ENCODE measurements around the gene ARRDC3.
"Not testable (repeated sequence)": the region's sequence is repeated elsewhere in the genome, so short reads cannot be mapped to it uniquely, and the experiment has no call there.

ARRDC3 gene

DNA sequence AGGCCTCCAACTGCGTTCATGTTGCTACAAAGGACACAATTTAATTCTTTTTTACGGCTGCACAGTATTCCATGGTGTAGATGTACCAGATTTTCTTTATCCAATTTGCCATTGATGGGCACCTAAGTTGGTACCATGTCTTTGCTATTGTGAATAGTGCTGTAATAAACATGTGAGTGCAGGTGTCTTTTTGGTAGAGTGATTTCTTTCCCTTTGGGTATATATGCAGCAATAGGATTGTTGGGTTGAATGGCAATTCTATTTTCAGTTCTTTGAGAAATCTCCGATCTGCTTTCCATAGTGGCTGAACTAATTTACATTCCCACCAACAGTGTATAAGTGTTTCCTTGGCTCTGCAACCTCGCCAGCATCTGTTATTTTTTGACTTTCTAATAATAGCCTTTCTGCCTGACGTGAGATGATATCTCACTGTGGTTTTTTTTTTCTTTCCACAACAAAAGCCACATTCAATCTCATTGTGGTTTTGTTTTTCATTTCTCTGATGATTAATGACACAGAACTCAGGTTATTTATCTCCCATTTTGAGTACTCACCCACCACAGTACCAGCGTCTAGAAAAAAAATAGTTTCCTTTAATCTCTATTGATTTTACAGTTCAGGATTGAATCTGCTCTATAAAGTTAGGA lies 21.9 kb downstream of the ARRDC3 start:
- no peak overlapping the region for H3K4me3 ChIP-seq (ENCODE audit: low read depth, low read length)

DNA sequence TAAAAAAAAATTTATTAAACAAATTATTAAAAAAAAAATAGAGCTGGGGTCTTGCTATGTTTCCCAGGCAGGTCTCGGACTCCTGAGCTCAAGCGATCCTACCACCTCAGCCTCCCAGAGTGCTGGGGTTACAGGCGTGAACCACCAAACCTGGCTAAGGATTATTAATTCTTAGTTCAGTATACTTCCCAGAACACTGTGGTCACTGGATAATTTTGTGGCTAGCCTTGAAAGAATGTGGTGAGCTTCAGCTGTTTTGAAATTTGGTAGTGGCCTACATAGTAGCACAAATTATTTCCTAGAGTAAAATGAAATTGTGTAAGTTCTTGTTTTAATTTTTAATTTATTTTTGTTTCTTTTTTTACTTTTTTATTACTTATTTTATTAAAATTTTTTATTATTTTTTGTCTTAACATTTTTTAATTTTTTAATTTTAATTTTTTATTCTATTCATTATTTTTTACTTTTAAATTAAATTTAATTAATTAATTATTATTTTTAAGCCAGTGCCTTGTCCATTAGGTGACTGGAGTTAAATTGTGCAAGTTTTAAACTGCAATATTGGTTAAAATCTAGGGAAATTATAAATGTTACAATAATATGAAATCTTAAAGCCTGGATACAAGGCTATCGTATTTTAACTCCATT lies 23.0 kb downstream of the ARRDC3 start:
- H3K4me3 ChIP-seq (ENCODE audit: low read depth, low read length): no peak overlapping the region

DNA sequence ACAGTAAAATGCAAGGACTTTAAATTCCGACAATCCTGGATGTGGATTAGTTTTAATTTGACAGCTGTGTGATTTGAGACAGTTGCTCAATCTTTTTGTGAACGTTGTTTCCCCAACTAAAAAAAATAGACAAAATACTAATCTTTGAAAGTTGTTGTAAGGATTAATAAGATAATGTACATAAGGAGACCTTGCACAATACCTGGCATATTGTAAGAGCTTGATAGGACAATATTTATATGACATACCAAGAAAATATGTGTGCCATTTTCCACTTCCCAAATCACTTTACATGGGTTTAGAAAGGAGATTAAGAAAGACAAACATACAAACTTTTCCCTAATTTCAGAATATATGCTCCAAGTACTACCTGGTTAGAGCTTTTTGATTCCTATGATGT lies 25.3 kb downstream of the ARRDC3 start:
- no peak overlapping the region for H3K4me3 ChIP-seq (ENCODE audit: low read depth, low read length)

DNA sequence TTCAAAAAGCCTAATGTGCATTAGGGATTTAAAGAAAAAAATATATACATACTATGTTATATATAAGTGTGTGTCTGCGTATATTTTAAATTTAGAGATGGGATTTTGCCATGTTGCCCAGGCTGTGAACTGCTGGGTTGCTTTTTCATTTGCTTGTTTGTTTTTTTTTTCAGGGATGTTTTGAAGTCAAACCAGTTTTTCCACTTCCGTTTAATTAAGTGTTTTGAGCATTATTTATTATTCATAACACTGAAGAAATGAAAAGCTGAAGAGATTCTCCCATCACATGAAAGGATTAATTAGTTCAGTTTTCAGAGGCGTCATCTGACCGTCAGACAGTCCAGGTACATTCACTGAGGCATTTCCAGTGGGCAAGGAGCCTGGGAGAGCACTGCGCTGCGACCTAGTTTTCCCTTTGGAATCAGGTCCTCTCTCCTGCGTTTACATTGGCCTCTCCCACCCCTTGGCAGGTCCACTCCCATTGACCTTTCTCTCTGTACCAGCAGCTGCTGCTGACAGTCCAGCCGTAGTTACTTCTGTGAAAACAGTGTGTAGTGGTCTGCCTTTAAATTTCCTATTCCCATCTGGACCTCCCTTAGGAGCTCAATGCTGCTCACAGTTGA lies 26.0 kb downstream of the ARRDC3 start:
- no peak overlapping the region for H3K4me3 ChIP-seq (ENCODE audit: low read depth, low read length)

DNA sequence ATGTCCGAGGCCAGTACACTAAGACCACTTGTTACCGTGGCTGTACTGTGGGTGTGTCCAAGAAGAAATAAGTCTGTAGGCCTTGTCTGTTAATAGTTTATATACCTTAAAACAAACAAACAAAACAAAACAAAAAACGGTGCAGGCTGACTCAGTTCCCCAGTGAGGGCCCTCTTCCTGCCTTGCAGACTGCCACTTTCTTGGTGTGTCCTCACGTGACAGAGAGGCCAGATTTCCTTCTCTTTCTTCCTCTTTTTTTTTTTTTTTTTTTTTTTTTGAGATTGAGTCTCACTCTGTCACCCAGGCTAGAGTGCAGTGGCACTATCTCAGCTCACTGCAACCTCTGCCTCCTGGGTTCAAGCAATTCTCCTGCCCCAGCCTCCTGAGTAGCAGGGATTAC lies 28.2 kb downstream of the ARRDC3 start:
- not testable (repeated sequence) for H3K4me3 ChIP-seq (ENCODE audit: low read depth, low read length)

DNA sequence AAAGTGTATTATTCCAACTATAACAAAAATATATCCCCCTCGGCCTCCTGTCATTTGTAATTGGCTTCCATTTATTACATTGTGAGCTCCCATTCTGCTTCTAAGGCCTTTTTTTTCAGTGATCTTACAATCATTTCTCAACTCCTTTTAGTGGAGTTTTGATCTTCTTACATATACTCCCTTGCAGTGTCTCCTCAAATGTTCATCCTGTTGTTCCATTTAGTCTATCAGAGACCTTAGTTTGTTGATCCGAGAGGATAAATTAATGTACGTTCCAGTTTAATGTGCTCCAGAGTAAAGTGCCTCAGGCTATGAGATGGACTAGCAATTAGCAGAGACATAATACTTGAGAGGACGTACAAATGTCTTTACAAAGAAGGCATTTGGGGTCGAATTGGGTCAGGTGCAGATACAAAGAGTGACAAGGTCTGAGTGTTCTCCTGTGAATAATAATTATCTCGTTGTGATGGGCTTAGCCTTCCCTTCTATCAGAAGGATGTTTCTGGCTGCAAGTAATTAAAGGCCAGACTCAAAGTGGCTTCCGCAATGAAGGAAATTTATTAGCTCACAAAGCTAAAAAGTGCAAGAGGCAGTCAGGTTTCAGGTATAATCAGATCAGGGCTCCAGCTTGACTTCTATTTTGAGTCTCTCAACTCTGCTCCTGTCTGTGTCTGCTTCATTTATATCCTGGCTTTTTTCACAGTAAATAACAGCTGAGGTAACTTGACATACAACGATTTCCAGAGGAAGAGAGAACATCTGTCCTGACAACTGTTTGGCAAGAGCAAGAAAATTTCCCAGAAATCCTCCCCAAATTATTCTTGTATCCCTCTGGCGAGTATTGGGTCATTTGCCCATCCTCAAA lies 30.1 kb downstream of the ARRDC3 start:
- H3K4me3 ChIP-seq (ENCODE audit: low read depth, low read length): no peak overlapping the region

DNA sequence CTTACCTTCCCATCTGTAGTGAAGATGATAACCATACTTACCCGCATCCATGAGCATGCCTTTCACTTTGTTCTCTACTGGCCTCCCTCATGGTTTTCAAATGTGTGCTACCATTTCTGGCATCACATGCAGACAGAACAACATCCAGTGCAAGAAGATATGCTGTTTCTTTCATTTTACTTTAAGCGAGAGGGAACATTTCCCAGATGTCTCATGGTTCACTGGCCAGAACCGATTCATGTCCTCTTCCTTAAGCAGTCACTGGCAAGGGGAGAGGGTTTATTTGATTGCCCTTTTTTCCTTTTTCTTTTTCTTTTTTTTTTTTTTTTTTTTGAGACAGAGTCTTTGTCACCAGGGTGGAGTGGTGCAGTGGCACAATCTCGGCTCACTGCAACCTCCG lies 37.7 kb downstream of the ARRDC3 start:
- H3K4me3 ChIP-seq (ENCODE audit: low read depth, low read length): no peak overlapping the region

DNA sequence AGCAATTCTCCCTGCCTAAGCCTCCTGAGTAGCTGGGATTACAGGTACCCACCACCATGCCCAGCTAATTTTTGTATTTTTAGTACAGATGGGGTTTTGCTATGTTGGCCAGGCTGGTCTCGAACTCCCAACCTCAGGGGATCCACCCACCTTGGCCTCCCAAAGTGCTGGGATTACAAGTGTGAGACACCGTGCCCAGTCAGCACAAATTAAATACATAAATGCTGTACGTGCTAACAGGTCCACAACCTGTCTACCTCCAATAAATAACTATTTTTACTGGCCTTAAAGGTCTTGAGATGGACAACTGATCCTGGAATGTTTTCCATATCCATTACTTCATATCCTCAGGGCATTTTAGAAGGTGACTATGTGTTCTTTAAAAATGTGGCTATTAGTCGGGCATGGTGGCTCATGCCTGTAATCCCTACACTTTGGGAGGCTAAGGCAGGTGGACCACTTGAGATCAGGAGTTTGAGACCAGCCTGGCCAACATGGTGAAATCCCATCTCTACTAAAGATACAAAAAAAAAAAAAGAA lies 38.4 kb downstream of the ARRDC3 start:
- H3K4me3 ChIP-seq (ENCODE audit: low read depth, low read length): not testable (repeated sequence)

DNA sequence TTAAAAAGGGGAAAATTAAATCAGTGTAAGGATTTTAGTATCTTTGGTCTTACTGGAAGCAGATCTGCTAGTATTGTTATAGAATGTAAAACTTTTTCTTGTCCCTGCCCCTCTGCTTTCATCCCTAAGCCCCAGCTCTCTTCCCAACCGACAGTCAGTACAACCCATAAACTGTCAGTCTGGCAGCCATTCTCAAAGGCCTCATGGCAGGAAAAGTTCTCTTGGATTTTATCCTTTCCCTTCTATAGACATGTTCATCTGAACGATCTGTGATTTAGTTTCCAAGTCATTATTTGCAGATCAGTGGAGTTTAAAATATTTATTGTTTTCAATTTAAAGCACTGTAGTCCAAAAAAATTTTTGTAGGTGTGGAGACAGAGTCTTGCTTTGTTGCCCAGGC lies 39.2 kb downstream of the ARRDC3 start:
- H3K4me3 ChIP-seq (ENCODE audit: low read depth, low read length): no peak overlapping the region

DNA sequence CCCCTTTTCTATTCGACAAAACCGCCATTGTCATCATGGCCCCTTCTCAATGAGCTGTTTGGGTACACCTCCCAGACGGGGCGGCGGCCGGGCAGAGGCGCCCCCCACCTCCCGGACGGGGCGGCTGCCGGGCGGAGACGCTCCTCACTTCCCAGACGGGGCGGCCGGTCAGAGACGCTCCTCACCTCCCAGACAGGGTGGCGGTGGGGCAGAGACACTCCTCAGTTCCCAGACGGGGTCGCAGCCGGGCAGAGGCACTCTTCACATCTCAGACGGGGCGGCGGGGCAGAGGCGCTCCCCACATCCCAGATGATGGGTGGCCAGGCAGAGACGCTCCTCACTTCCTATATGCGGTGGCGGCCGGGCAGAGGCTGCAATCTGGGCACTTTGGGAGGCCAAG lies 40.2 kb downstream of the ARRDC3 start:
- H3K4me3 ChIP-seq (ENCODE audit: low read depth, low read length): not testable (repeated sequence)

DNA sequence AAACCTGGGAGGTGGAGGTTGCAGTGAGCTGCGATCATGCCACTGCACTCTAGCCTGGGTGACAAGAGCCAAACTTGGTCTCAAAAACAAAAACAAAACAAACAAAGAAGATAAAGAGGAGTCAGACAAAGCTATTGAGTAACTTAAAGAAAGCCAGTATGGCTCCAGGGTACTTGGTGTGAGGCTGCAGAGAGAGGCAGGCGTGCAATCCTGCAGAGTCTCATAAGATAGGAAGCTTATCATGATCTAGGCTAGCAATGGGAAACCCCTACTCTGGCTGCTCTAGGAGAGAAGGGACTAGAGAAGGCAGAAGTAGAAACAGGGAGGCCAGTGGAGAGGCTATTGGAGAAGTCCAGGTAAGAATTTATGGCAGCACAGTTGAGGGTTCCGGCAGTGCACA lies 42.0 kb downstream of the ARRDC3 start:
- H3K4me3 ChIP-seq (ENCODE audit: low read depth, low read length): no peak overlapping the region

DNA sequence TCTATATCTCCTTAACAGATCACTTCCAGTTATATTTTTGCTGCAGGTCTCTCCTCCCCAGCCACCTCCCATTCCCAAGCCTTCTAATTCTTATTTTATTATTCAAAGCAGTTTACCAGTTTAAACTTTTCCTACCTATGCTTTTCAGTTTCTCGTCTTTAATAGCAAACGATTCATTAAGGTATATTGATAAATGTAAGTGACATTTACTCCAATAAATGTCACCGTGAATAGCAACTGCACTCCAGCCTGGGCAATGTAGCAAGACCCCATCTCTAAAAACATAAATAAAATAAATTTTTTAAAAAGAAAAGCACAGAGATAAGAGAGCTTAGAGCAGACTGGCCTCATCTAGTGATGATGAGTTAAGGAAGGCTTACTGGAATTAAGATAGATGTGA lies 42.6 kb downstream of the ARRDC3 start:
- H3K4me3 ChIP-seq (ENCODE audit: low read depth, low read length): no peak overlapping the region

DNA sequence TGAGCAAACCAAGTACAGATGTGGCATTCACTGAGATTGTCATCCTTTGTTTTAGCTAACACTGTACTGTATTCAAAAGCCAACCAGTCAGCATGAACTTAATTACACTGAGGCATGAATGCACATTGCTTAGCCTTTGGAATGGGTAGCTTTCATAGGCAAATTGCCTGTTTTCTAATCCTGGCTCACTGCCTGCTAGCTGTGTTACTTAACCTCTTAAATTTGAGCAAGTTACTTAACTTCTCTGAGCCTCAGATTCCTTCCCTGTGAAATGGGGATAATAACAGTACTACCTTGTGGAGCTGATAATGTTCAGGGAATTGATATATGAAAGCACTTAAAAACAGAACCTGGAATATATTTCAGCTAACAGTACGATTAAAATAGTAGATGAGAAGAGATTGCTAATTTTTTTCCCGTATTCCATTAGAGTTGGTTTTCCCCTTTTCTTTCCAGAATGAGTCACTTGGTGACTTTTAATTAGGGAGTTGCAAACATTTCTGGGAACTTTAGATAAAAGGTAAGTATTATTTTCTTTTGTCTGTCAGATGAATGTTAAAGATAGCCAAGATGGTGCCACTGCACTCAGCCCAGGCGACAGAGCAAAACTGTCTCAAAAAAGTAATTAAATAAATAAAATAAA lies 43.9 kb downstream of the ARRDC3 start:
- no peak overlapping the region for H3K4me3 ChIP-seq (ENCODE audit: low read depth, low read length)

DNA sequence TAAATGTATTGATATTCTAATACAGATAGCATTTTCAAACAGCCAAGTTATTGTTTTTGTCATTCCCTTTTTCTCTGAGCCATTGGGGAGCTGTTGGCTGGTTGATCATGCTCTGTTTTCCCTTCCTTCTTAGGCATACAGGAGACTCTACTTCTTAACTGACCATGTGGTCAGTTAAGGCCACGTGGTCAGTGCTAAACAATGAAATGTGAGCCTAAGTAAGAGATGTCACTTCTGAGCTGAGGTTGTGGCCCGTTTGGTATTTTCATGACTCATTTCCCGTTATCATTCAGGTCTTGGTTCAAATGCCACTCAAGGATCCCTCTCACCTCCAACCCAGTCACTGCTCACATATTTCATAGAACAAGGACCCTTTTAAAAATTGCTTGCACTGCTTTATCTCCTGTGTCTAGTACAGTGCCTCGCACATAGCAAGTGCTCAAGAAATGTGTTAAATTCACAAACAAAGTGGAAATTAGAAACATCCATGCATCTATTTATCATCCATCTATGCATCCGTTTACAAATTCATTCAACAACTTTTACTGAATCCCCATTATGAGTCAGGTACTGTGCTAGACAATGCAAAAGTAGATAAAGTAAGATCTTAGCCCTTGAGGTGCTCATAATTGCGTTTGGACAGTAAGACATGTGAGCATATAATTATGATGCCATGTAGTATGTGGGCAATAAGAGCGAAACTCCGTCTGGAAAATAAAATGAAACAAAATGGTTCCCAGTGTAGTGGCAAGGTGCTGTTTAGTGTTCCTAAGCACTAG lies 50.7 kb downstream of the ARRDC3 start:
- H3K4me3 ChIP-seq (ENCODE audit: low read depth, low read length): no peak overlapping the region

DNA sequence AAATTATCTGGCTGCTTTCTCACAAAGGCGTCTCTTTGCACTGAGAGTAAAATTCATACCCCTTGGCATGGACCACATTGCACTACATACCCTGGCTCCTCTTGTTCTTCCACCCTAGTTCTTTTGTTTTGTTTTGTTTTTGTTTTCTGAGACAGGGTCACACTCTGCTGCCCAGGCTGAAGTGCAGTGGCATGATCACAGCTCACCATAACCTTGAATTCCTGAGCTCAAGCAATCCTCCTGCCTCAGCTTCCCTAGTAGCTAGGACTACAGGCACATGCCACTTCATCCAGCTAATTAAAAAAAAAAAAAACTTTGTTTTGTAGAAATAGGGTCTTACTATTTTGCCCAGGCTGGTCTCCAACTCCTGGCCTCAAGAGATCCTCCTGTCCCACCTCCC lies 51.4 kb downstream of the ARRDC3 start:
- H3K4me3 ChIP-seq (ENCODE audit: low read depth, low read length): no peak overlapping the region

DNA sequence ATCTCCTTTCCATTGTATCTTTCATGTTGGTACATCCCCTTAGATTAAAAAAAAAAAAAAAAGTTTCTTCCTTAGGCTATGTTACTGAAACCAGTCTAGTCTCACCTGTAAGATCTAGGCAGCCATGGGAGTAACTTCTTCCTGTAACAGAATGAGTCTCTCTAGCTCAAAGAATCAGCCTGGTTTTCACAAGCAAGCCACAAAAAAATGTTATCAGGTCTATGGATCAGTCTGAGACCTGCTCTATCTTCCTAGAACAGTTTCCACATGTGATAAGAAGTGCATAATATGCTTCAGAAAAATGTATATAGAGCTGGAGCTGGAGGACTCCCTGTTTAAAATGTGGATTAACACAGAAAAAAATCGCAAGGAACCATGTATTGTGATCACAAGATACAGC lies 53.8 kb downstream of the ARRDC3 start:
- no peak overlapping the region for H3K4me3 ChIP-seq (ENCODE audit: low read depth, low read length)

DNA sequence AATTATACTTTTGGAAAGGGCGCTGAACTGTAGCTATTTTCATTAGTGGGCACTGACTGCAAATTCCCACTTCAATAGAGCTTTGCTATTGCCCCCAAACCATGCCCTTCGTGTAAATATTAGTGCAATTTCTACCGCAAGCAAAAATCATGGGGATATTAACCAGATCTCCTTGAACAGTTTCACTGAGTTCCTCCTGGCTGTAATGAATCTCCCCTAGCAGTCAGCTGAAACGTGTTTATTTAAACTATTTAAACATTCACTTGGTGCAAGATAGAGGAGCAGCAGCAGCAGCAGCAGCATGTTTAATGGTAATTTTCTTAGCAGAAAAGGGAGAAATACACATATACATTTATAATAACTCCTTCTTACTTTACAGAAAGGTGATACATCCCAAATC lies 54.4 kb downstream of the ARRDC3 start:
- H3K4me3 ChIP-seq (ENCODE audit: low read depth, low read length): no peak overlapping the region

DNA sequence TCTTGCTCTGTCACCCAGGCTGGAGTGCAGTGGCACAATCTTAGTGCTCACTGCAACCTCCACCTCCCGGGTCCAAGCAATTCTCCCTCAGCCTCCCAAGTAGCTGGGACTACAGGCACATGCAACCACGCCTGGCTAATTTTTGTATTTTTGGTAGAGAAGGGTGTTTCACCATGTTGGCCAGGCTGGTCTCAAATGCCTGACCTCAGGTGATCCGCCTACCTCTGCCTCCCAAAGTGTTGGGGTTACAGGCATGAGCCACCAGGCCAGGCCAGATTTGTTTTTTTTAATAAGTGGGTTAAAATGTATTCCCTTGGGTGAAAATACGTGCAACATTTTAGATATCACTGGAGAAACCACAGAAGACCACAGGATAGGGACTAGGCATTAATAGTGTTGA lies 60.1 kb downstream of the ARRDC3 start:
- H3K4me3 ChIP-seq (ENCODE audit: low read depth, low read length): not testable (repeated sequence)

DNA sequence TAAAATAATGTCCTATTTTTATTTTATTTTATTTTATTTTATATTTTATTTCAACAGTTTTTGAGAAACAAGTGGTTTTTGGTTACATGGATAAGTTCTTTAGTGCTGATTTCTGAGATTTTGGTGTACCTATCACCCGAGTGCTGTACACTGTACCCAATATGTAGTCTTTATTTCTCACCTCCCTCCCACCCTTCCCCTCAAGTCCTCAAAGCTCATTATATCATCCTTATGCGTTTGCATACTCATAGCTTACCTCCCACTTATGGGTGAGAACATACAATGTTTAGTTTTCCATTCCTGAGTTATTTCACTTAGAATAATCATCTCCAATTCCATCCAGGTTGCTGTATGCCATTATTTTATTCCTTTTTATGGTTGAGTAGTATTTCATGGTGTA lies 63.5 kb downstream of the ARRDC3 start:
- no peak overlapping the region for H3K4me3 ChIP-seq (ENCODE audit: low read depth, low read length)

DNA sequence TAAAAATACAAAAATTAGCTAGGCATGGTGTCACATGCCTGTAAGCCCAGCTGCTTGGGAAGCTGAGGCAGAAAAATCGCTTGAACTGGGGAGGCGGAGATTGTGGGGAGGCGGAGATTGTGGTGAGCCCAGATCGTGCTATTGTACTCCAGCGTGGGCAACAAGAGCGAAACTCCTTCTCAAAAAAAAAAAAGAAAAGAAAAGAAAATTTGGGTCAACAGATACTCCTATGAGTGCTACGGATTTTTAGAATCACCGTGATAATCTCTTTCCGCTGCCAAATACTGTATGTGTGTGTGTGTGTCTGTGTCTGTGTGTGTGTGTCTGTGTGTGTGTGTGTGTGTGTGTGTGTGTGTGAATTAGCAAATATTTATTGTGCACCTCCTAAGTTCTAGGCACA lies 64.4 kb downstream of the ARRDC3 start:
- H3K4me3 ChIP-seq (ENCODE audit: low read depth, low read length): no peak overlapping the region

Measured in iPS-11a (cell line).